Activated T-helper 17 cell treated with anti-CD3 and anti-CD28 coated beads, Interleukin-2, amount 50 U/mL, for 72 hours (primary cell): ENCODE measurements around the gene PLA2R1. TPM values are rescaled to one million over a fixed set of nuclear protein-coding genes. Genes with fewer than 3 reads are reported as not detected.
A peak's percentile ranks its signal among the peaks of the same experiment; 100 is the strongest.

ENCODE experiments used
- ATAC-seq: fragments of 150-1000 bp; cut with Tn5 transposase; replicated peaks from 2 replicates; pipeline ENCODE4 v1.10.0; 2021; ENCODE audit warnings: mild to moderate bottlenecking, moderate library complexity
- H3K27ac Mint-ChIP-seq: one replicate; pipeline ENCODE4 v1.8.0; 2022; ENCODE audit warnings: mixed read lengths
- H3K27me3 Mint-ChIP-seq: one replicate; pipeline ENCODE4 v1.8.0; 2022; ENCODE audit warnings: mixed read lengths
- H3K36me3 Mint-ChIP-seq: one replicate; pipeline ENCODE4 v1.8.0; 2022; ENCODE audit warnings: low read depth, mild to moderate bottlenecking, mixed read lengths
- H3K4me1 Mint-ChIP-seq: one replicate; pipeline ENCODE4 v1.8.0; 2022; ENCODE audit warnings: mixed read lengths
- H3K4me3 Mint-ChIP-seq: one replicate; pipeline ENCODE4 v1.8.0; 2022; ENCODE audit warnings: mild to moderate bottlenecking, mixed read lengths
- H3K9me3 Mint-ChIP-seq: one replicate; pipeline ENCODE4 v1.8.0; 2022; ENCODE audit warnings: mixed read lengths
- total RNA-seq, 2 donors: library from RNA; stranded (reverse); gene quantifications; one replicate each; pipeline ENCODE4 v1.2.3, GENCODE V29; 2022

PLA2R1 gene
- total RNA-seq, 2 donors from 2014 or later, result 0.02 TPM; not detected in 1

DNA sequence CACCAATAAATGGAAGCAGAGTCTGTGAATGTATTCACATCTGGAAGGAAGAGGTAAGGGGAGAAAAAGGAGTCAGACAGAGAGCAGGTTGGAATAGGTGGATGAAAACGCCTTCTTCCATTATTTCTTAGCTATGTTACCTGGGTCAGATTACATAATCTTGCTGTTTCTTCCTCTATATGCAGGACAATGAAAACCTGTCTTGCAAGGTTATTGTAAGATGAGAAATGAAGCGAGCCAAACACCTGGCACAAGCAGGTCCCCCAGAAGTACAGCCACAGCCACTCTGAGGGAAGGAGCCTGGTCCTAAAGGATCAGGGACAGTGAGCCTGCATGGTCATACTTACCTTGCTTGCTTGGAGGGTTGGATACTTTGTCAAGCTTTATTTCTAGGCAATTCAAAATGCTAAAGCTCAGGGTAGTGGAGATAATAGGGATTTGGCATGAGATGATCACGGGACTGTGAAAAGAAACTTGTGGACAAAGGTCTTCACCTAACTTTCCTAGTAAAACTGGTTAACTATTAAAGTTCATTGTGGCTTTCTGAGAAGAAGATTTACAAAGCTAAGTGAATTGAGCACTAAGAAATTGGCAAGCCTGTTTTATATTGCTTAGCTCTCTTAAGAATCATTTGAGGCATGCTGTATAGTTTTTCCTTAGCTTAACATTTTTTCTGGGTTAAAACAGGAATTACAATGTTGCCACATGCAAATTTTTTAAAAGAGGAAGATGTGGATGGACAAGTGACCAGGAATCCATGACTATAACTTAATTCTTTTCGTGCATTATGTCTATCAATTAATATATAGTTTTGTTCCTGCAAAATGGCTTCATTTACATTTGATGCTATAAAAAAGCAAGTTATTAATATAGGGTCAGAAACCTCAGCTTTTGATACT is 15.7 kb upstream of the PLA2R1 start:
- no peak for ATAC-seq
- Mint-ChIP-seq H3K9me3 (no peaks in the 10 kb centered on the region), H3K27ac (no peak overlapping the region), H3K36me3 (no peaks in the 10 kb centered on the region), H3K27me3 (peaks cover 3% of the 10 kb centered on the region), H3K4me3 (no peak overlapping the region), H3K4me1 (no peaks in the 10 kb centered on the region)

DNA sequence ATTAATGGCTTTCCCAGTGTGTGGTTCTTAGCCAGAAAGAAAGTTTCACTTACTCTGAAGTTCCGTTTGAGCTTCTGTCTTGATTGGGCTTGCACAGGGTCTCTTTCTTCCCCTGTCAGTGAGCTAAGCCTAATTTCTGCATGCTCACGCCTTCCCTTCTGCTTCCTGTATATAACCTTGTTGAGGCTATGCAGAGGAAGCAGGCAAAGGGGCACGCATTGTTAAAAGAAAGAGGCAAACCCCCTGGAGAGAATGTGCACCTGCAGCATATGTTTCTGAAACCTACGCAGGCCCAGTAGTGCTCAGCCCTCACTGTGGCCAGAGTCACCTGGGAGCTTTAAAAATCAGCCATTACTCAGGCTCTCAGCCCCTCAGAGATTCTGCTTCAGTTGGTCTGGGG is 14.5 kb upstream of the PLA2R1 start:
- ATAC-seq, result no peak
- Mint-ChIP-seq H3K9me3 (no peaks in the 10 kb centered on the region), H3K27me3 (peaks cover 8% of the 10 kb centered on the region), H3K36me3 (no peaks in the 10 kb centered on the region), H3K4me1 (no peaks in the 10 kb centered on the region), H3K27ac (no peak overlapping the region), H3K4me3 (no peak overlapping the region)

DNA sequence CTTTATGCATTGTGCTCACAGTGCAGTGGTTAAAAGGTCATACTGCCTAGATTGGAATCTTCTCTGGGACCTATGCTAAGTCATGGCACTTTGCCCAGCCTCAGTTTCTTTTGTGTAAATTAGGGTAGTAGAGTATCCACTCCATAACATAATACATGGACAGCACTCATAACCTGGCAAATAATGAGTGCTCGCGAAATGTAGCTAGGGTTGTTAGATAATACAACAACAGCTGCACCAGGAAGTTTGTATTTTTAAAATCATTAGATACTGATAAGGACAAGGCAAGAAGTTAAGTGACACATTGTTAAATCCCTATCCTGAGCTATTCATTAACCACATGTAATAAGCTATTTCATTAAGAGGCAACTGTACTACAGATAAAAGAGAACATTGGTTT is 13.8 kb upstream of the PLA2R1 start:
- Mint-ChIP-seq H3K4me3 (no peak overlapping the region), H3K4me1 (no peaks in the 10 kb centered on the region), H3K9me3 (no peaks in the 10 kb centered on the region), H3K27me3 (peaks cover 8% of the 10 kb centered on the region), H3K27ac (no peak overlapping the region), H3K36me3 (no peaks in the 10 kb centered on the region)
- no peak for ATAC-seq

DNA sequence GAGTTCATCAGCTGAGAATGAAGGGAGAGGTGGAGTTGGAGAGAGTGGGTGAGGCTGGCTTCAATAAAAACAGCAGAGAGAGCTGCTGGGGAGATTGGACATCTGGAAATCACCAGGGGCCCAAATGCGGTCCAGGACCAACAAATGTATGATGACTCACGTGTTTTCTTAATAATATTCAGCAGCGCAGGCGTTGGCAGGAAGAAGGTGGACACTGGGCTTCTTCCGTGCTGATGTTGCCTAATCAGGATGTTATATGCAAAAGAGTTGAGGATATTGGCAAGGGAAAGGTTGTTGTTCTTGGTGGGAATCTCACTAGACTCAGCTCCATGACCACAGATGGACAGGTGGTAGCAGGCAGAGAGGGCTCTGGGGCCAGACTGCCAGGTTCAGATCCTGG is 12.8 kb upstream of the PLA2R1 start:
- no peak for ATAC-seq
- Mint-ChIP-seq H3K27ac (no peak overlapping the region), H3K4me1 (no peaks in the 10 kb centered on the region), H3K36me3 (no peaks in the 10 kb centered on the region), H3K4me3 (no peak overlapping the region), H3K9me3 (no peaks in the 10 kb centered on the region), H3K27me3 (peaks cover 12% of the 10 kb centered on the region)

DNA sequence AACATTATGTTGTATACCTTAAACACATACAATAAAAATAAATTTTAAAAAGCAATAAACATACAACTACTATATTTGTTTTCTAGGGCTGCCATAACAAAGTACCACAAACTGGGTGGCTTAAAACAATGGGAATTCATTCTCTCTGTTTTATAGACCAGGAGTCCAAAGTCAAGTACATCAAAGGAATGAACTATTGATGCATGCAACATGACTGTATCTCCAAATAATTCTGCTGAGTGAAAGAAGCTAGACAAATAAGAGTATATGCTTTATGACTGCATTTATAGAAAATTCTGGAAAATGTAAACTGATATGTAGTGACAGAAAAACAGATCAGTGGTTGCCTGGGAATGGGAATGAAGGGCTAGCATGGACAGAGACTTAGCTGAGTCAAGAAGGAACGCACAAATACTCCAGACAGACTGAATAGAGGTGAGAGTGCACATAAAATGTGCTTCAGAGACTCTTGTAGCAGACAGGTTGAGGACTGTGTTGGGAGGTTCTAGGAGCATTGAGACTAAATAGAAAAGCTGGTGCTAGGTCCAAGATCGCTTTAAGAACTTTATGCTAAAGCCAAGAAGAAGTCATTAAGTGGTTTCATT is 11.0 kb upstream of the PLA2R1 start:
- Mint-ChIP-seq H3K4me3 (no peak overlapping the region), H3K4me1 (no peaks in the 10 kb centered on the region), H3K36me3 (no peaks in the 10 kb centered on the region), H3K27me3 (peaks cover 9% of the 10 kb centered on the region), H3K9me3 (no peaks in the 10 kb centered on the region), H3K27ac (no peak overlapping the region)
- no peak for ATAC-seq

DNA sequence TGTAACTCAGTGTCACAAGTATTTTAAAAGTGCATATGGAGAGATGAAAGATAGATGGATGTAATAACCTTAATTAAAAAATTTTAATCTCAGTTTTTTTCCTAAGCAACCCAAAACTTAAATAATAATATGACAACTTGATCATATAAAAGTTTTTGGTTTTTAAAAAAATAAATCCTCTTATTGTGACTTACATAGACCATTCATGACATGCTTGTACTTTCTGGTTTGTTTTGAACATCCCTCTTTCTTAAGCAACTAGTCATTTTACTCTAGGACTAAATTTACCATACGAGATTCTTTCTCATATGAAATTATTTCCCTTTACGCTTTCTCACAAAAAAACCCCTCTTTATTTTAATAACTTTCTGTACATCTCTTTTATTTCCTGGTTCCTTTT is 6.5 kb upstream of the PLA2R1 start:
- Mint-ChIP-seq H3K27me3 (peaks cover 28% of the 10 kb centered on the region), H3K9me3 (no peaks in the 10 kb centered on the region), H3K27ac (no peak overlapping the region), H3K4me3 (no peak overlapping the region), H3K4me1 (no peaks in the 10 kb centered on the region), H3K36me3 (no peaks in the 10 kb centered on the region)
- no peak for ATAC-seq

DNA sequence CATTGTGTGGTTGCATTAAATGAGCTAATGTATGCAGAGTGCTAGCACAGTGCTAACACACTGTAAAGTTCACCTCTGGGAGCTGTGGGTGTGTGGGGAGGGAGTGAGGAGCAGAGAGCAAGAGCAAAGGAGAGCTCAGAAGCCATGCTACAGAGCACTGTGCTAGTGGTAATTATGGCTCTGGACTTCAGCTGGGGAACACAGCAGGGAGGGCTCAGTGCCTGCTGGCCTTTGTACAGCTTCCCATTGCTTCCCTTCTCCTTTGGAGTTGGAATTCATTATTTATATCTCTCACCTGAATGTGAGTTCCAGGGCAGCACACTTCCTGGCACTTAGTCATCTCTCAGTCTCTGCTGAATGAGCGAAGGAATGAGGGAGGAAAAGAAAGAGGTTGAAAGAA is 2.5 kb upstream of the PLA2R1 start:
- Mint-ChIP-seq H3K36me3 (no peaks in the 10 kb centered on the region), H3K4me1 (no peaks in the 10 kb centered on the region), H3K27ac (no peak overlapping the region), H3K27me3 (peaks cover 38% of the 10 kb centered on the region), H3K9me3 (no peaks in the 10 kb centered on the region), H3K4me3 (no peak overlapping the region)
- ATAC-seq, result peak; percentile 32

DNA sequence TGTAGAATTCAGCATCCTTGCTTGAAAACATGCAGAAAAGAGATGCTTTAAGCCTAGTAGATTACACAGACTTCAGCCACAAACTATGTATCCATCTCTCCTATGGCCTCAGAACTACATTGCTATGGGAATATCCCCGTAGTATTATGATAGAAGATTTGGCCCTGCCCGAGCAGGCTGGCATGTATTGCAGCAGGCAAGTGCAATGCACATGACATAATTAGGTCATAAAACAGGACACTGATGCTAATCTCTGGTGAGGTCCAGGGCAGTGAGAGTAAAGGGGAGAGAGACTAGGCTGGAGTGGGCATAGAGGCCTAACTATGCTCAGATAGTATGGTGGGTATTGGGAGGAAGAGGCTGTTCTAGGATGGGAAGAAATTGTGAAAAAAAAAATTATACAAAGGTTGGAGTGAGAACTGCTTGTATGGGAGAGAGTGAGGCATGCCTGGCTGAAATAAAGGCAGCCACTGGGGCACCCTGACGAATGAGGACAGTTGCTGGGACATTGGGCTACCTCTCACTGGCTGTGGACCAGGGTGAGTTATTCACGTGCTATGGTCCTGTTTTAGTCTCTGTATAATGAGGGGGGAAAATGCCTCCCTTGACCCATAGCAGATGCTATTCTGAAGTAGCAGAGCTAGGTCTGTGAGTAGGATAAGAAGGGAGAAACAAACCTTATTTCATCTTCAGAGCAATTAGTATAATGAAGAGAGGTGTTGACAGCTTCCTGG is 1.6 kb upstream of the PLA2R1 start:
- no peaks in the 10 kb centered on the region for H3K36me3 Mint-ChIP-seq
- no peak overlapping the region for H3K4me3 Mint-ChIP-seq
- H3K27me3 Mint-ChIP-seq, result peaks cover 45% of the 10 kb centered on the region
- H3K27ac Mint-ChIP-seq, result no peak overlapping the region
- H3K4me1 Mint-ChIP-seq, result no peaks in the 10 kb centered on the region
- no peak for ATAC-seq
- no peaks in the 10 kb centered on the region for H3K9me3 Mint-ChIP-seq

DNA sequence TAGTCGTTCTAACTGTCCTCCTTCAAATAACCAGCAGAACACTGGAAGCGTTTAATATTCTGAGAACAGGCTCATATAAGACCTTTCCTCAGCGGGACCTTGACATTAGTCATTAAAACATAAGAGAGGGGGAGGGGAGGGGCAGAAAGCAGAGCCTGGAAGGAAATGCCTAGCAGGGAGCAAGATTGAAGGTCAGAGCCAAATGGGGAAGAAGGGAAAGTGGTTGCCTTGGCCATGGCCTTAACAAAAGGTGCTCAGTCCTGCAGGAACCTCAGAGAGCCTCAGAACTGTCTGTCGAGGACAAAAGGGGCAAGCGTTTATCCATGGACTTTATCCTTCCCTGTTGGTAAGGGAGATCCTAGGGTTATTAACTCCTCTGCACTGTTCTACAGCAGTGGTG is 856 bp upstream of the PLA2R1 start:
- ATAC-seq, result no peak
- Mint-ChIP-seq H3K27ac (no peak overlapping the region), H3K4me3 (peak overlapping the region; percentile 60), H3K4me1 (no peaks in the 10 kb centered on the region), H3K27me3 (peaks cover 52% of the 10 kb centered on the region), H3K36me3 (no peaks in the 10 kb centered on the region), H3K9me3 (no peaks in the 10 kb centered on the region)

DNA sequence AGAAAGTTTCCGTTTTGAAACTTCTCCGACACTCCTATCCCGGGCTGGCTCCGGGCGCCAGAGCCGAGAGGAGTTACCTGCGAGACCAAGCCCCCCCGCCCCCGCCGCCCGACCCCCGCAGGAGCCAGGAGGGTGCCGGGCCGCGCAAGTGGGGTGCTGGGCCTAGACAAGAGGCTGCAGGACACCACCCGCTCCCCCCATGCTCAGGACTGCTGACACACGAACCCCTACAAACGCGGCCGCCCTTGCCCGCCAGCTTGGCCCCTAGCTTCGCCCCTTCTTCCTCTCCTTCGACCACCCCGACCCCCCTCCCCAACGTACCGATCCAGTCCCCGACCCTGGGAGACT is 497 bp downstream of the PLA2R1 start:
- peak; percentile 19 for ATAC-seq
- H3K27me3 Mint-ChIP-seq, result peaks cover 63% of the 10 kb centered on the region
- no peaks in the 10 kb centered on the region for H3K36me3 Mint-ChIP-seq
- no peaks in the 10 kb centered on the region for H3K4me1 Mint-ChIP-seq
- H3K27ac Mint-ChIP-seq, result no peak overlapping the region
- peak overlapping the region; percentile 60 for H3K4me3 Mint-ChIP-seq
- H3K9me3 Mint-ChIP-seq, result no peaks in the 10 kb centered on the region

DNA sequence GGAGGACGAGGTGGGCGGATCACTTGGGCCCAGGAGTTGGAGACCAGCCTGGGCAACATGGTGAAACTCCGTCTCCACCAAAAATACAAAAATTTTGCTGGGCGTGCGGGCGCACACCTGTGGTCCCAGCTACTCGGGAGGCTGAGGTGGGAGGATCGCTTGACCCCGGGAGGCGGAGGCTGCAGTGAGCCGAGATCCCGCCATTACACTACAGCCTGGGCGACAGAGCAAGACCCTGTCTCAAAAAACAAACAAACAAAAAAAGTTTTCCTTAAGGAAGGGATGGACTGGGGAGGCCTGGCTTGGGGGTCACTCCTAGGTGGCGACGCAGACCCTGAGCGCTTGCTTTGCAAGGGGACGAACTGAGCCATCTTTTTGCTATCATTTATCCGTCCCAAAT is 882 bp downstream of the PLA2R1 start:
- ATAC-seq, result no peak
- peak overlapping the region; percentile 60 for H3K4me3 Mint-ChIP-seq

DNA sequence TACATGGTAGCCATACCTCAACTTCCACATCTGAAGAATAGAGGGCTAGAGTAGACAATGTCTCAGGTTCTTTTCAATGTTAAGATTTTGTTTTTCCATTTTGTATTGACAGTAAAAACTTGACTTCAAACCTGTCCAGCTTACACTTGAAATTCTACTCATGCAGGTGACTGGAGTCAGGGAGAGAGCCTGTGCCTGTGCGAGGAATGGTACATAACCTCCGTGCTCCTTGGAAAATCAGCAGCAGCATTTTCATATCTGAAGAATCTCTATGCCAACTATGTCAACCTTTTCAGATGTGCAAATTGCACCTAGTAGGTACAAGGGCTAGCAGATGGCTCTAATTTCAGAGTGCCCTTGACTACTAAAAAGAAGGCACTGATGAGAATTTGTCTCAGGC is 2.1 kb downstream of the PLA2R1 start:
- Mint-ChIP-seq H3K4me3 (no peak overlapping the region), H3K4me1 (no peaks in the 10 kb centered on the region), H3K9me3 (no peaks in the 10 kb centered on the region), H3K27ac (no peak overlapping the region), H3K27me3 (peaks cover 64% of the 10 kb centered on the region), H3K36me3 (no peaks in the 10 kb centered on the region)
- ATAC-seq, result no peak

More for the DNA sequence above, 882 bp downstream of the PLA2R1 start:
- Mint-ChIP-seq H3K36me3 (no peaks in the 10 kb centered on the region), H3K9me3 (no peaks in the 10 kb centered on the region), H3K27me3 (peaks cover 65% of the 10 kb centered on the region), H3K4me1 (no peaks in the 10 kb centered on the region), H3K27ac (no peak overlapping the region)

DNA sequence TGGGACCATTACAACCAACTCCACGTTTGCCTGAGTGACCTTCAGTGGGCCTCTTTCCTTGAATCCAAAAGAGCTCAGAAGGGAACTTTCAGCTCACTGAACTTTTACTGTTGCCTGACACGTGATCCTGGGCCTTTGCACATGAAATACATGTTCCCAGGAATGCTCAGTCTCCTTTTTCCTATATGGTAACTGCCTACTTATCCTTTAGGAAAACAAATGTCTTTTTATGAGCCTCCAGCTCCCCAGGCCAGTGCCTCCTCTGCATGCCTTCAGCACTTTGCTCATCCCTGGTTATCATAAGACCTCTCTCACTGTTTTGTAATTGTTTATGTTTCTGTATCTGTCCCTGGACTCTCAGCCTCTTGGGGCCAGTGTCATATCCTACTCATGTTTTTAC is 5.1 kb downstream of the PLA2R1 start:
- Mint-ChIP-seq H3K27me3 (peaks cover 61% of the 10 kb centered on the region), H3K4me3 (no peak overlapping the region), H3K4me1 (peaks cover 6% of the 10 kb centered on the region), H3K27ac (no peak overlapping the region), H3K36me3 (no peaks in the 10 kb centered on the region), H3K9me3 (no peaks in the 10 kb centered on the region)
- no peak for ATAC-seq

DNA sequence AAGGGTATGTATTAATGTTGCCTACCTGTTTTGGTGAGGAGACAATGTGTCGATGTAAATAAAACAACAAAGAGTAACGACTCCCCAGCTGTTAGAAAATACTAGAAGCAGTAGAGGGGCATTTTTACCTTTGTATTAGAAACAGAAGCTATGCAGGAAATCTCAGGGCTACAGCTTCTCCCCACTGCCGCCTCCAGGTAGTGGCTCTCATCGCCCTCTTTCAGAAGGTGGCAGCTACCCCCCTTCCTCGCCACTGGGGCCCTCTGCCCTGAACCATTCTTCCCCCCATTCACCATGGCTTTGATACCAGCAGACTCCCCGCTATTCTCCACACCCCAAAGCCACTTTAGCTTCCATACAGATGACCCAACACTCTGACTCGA is 6.7 kb downstream of the PLA2R1 start:
- Mint-ChIP-seq H3K4me1 (peaks cover 11% of the 10 kb centered on the region), H3K27me3 (peaks cover 66% of the 10 kb centered on the region), H3K9me3 (no peaks in the 10 kb centered on the region), H3K4me3 (no peak overlapping the region), H3K36me3 (no peaks in the 10 kb centered on the region), H3K27ac (no peak overlapping the region)
- no peak for ATAC-seq
